Endothelial cell of umbilical vein (primary cell): ENCODE results near the gene MYD88.

Experiments used
- EZH2 ChIP-seq: IDR thresholded peaks from 2 replicates; pipeline ENCODE4 v1.6.1; 2012; ENCODE audit warnings: borderline replicate concordance, low read depth, mild to moderate bottlenecking, moderate library complexity, low read length, inconsistent platforms; ENCODE audit not compliant: severe bottlenecking
- MAX ChIP-seq: IDR thresholded peaks from 2 replicates; pipeline ENCODE4 v1.6.1; 2011; ENCODE audit not compliant: insufficient read depth, insufficient read length
- POLR2AphosphoS5 ChIP-seq: IDR thresholded peaks from 2 replicates; pipeline ENCODE4 v1.6.1; 2012; ENCODE audit warnings: low read depth, mild to moderate bottlenecking, control low read depth, low read length, moderate library complexity; ENCODE audit not compliant: insufficient read depth
- TF ChIP-seq, protein P1 (sequence below), 2 donors: IDR thresholded peaks; 1 replicate in 1 of 2; 2 replicates in 1 of 2; pipeline ENCODE4 v1.5.1; 2011; ENCODE audit warnings: low read length in 2 of 2, mild to moderate bottlenecking in 2 of 2, moderate library complexity in 2 of 2, control low read depth in 1 of 2, inconsistent platforms in 1 of 2, low read depth in 1 of 2; ENCODE audit not compliant: insufficient read depth in 1 of 2; ENCODE audit errors: extremely low read depth in 1 of 2

- TF ChIP-seq, protein P1, sequence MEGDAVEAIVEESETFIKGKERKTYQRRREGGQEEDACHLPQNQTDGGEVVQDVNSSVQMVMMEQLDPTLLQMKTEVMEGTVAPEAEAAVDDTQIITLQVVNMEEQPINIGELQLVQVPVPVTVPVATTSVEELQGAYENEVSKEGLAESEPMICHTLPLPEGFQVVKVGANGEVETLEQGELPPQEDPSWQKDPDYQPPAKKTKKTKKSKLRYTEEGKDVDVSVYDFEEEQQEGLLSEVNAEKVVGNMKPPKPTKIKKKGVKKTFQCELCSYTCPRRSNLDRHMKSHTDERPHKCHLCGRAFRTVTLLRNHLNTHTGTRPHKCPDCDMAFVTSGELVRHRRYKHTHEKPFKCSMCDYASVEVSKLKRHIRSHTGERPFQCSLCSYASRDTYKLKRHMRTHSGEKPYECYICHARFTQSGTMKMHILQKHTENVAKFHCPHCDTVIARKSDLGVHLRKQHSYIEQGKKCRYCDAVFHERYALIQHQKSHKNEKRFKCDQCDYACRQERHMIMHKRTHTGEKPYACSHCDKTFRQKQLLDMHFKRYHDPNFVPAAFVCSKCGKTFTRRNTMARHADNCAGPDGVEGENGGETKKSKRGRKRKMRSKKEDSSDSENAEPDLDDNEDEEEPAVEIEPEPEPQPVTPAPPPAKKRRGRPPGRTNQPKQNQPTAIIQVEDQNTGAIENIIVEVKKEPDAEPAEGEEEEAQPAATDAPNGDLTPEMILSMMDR (IDR thresholded peaks at IDR 0.05; ENCODE audit: extremely low read depth in 1 of 2, insufficient read depth in 1 of 2, low read depth in 1 of 2, low read length in 2 of 2) = no peak
- TF ChIP-seq POLR2AphosphoS5 (no peak), MAX (no peak), EZH2 (no peak)
Measured at GRCh38 chr3:38111696-38112377, 26.6 kb upstream of the MYD88 start.
